Activated CD8-positive, alpha-beta memory T cell treated with anti-CD3 and anti-CD28 coated beads, Interleukin-2, amount 50 U/mL, for 48 hours (primary cell): ENCODE measurements around the gene ARSK.

ENCODE experiments used
- DNase-seq: peaks from one replicate; pipeline ENCODE4 v3.0.0-alpha.2; 2020

Gene ARSK

DNA sequence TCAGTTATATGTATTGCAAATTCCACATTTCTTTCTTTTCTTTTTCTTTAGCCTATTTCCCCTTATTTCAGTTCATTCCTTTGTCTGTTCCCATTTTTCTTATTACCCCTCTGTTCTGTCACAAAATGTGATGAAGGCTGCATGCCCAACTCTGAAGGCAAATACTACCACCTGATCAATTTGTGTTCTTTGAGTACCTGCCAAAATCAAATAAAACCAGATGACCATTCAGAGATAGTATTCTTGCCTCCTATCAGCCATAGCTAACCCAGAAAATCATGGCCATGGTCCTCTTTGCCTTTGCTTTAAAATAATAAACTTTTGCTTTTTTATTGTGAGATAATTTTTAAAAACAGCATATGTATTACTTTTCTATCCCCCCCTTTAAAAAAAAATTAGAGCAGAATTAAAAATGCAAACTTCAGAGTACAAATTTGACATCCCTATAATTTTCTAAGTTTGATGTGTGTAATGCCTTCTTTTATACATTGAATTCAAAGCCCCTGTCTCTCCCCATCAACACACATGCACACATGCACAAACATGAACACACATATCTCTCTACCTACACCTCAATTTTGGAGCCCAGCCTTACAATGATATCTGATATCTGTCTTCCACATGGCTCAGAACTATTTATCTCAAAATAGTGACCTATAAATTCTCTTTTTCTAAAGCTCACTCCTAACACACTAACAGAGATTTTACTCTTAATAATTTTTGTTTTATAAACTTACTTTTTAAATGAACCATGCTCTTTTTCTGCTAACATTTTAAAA lies 95.1 kb downstream of the ARSK start:
- no peak for DNase-seq

DNA sequence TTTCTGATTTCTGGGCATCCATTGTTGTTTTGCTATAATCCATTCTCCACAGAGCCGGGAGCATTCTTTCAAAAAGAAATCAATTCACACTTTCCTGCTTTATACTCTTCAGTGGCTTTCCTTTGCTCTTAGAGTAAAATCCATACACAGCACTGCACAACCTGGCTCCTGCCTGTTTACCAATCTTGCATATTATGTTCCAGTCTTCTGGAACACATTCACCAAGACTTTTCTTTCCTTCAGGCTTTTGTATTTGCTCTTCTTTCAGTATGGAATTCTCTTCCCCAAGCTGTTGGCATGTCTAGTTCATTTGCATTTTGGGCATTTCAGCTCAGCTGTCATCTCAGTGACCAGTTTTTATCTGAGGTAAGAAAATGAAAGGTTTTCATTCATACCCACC lies 97.9 kb downstream of the ARSK start:
- DNase-seq = no peak

DNA sequence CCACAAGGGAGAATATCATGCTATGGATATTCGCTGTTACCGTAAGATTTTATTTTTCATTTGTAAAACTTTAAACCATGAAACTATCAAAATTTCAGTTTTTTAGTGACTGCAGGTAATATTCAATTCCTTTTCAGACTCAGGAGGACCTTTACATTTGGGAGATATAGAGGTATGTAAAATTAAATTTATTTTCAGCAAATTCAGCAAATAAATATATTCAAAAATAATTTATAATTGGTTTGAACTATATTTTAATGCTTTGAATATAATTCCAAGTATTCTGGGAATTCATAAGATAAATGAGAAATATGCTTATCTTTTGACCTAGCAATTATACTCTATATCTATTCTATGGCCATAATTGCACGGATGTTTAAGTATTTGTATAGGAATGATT lies 99.3 kb downstream of the ARSK start:
- no peak for DNase-seq
